ENCODE measurements around the gene TMEM47. TPM values are rescaled to one million over a fixed set of nuclear protein-coding genes. Genes with fewer than 3 reads are reported as not detected.

Gene TMEM47
- polyA plus RNA-seq, 1 donor (not counting 4 experiments of a cell fraction or from before 2014, with no cell fraction given) = 0.16 TPM

- H3K9me1 ChIP-seq (ENCODE audit: control insufficient read depth, extremely low read depth, insufficient read depth, low read length) = no peaks in the 10 kb centered on the region
- H3K9ac ChIP-seq (ENCODE audit: control insufficient read depth, extremely low read depth, insufficient read depth, low read length) = no peak overlapping the region
- H3K4me3 ChIP-seq (ENCODE audit: control insufficient read depth in 2 of 3, extremely low read depth in 1 of 3, insufficient read depth in 2 of 3, low read depth in 1 of 3, low read length in 3 of 3) = no peak overlapping the region
- no peaks in the 10 kb centered on the region for H3K27me3 ChIP-seq (ENCODE audit: control insufficient read depth, extremely low read depth, insufficient read depth, low read length)
- no peak for FAIRE-seq
- no peak overlapping the region for H2AFZ ChIP-seq (ENCODE audit: control insufficient read depth, low read length)
- no peaks in the 10 kb centered on the region for H3K79me2 ChIP-seq (ENCODE audit: control insufficient read depth, insufficient read depth, low read length)
- dilution Hi-C loops (cut with MboI; ENCODE audit: extremely low pct_ligation_motif_present, low sequenced_read_pairs) = no loop called here
- H3K36me3 ChIP-seq (ENCODE audit: control insufficient read depth in 2 of 2, extremely low read depth in 1 of 2, insufficient read depth in 2 of 2, low read length in 2 of 2) = no peaks in the 10 kb centered on the region
- no peaks in the 10 kb centered on the region for H4K20me1 ChIP-seq (ENCODE audit: control insufficient read depth, extremely low read depth, insufficient read depth, low read length)
- no peak for DNase-seq (ENCODE audit: low read depth, low spot score)
- H3K27ac ChIP-seq (ENCODE audit: control insufficient read depth, insufficient read depth, low read length) = no peak overlapping the region
- no peaks in the 10 kb centered on the region for H3K9me3 ChIP-seq (ENCODE audit: control insufficient read depth, low read depth, low read length)
- no peak overlapping the region for H3K4me2 ChIP-seq (ENCODE audit: control insufficient read depth, extremely low read depth, insufficient read depth, low read depth, low read length)
- TF ChIP-seq EZH2 (IDR thresholded peaks at IDR 0.05; ENCODE audit: low read length) (no peak), CTCF (optimal IDR thresholded peaks at IDR 0.05 in 1 of 3, IDR thresholded peaks at IDR 0.05 in 1 of 3, conservative IDR thresholded peaks at IDR 0.05 in 1 of 3; ENCODE audit: extremely low read depth in 1 of 3, insufficient read depth in 2 of 3, low read length in 3 of 3) (no peak)
- H3K4me1 ChIP-seq (ENCODE audit: control insufficient read depth, extremely low read depth, insufficient read depth, low read length) = no peaks in the 10 kb centered on the region
Observed at GRCh38 chrX:34629572-34629971, 27.5 kb downstream of the TMEM47 start.

- H4K20me1 ChIP-seq (ENCODE audit: control insufficient read depth, extremely low read depth, insufficient read depth, low read length) = no peaks in the 10 kb centered on the region
Observed at GRCh38 chrX:34624416-34624815, 32.7 kb downstream of the TMEM47 start.

More at GRCh38 chrX:34624416-34624815, 32.7 kb downstream of the TMEM47 start:
- no peaks in the 10 kb centered on the region for H3K27me3 ChIP-seq (ENCODE audit: control insufficient read depth, extremely low read depth, insufficient read depth, low read length)
- no peak overlapping the region for H3K4me2 ChIP-seq (ENCODE audit: control insufficient read depth, extremely low read depth, insufficient read depth, low read depth, low read length)
- no peak overlapping the region for H3K9ac ChIP-seq (ENCODE audit: control insufficient read depth, extremely low read depth, insufficient read depth, low read length)
- no peak overlapping the region for H2AFZ ChIP-seq (ENCODE audit: control insufficient read depth, low read length)
- no peak for DNase-seq (ENCODE audit: low read depth, low spot score)
- no peaks in the 10 kb centered on the region for H3K9me1 ChIP-seq (ENCODE audit: control insufficient read depth, extremely low read depth, insufficient read depth, low read length)
- no peaks in the 10 kb centered on the region for H3K36me3 ChIP-seq (ENCODE audit: control insufficient read depth in 2 of 2, extremely low read depth in 1 of 2, insufficient read depth in 2 of 2, low read length in 2 of 2)
- H3K4me1 ChIP-seq (ENCODE audit: control insufficient read depth, extremely low read depth, insufficient read depth, low read length) = no peaks in the 10 kb centered on the region
- no peak overlapping the region for H3K27ac ChIP-seq (ENCODE audit: control insufficient read depth, insufficient read depth, low read length)
- H3K4me3 ChIP-seq (ENCODE audit: control insufficient read depth in 2 of 3, extremely low read depth in 1 of 3, insufficient read depth in 2 of 3, low read depth in 1 of 3, low read length in 3 of 3) = no peak overlapping the region
- no peaks in the 10 kb centered on the region for H3K9me3 ChIP-seq (ENCODE audit: control insufficient read depth, low read depth, low read length)
- no peaks in the 10 kb centered on the region for H3K79me2 ChIP-seq (ENCODE audit: control insufficient read depth, insufficient read depth, low read length)
- TF ChIP-seq EZH2 (IDR thresholded peaks at IDR 0.05; ENCODE audit: low read length) (no peak), CTCF (optimal IDR thresholded peaks at IDR 0.05 in 1 of 3, IDR thresholded peaks at IDR 0.05 in 1 of 3, conservative IDR thresholded peaks at IDR 0.05 in 1 of 3; ENCODE audit: extremely low read depth in 1 of 3, insufficient read depth in 2 of 3, low read length in 3 of 3) (no peak)
- FAIRE-seq = no peak
- dilution Hi-C loops (cut with MboI; ENCODE audit: extremely low pct_ligation_motif_present, low sequenced_read_pairs) = no loop called here

Measured in keratinocyte (primary cell).